HG03135 (cell line): ENCODE data around the gene SLC38A8.

Experiments
- ATAC-seq: cut with Tn5 transposase; IDR thresholded peaks from one replicate; pipeline ENCODE4 v1.9.1; 2021; ENCODE audit warnings: mild to moderate bottlenecking, moderate library complexity; ENCODE audit not compliant: unreplicated experiment

SLC38A8 gene

DNA sequence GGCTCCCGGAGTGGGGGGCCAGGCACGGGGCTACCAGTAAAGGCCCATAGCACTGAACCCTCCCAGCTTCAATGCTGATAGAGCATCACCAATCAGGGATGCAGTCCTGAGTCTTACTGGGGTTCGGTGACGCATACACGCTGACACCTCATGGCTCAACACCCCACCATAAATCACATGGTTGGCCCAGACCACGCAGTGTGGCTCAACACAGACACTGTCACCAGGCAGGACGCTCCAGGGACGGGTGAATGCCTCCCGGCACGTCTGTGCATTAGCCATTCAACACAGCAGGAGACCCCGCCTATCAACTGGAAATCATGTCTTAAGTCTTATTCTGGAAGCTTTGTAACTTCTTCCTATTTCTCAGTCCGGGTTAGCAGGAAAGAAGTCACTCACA, 39.6 kb downstream of the SLC38A8 start:
- ATAC-seq: no peak

- no peak for ATAC-seq
Observed at GRCh38 chr16:84001726-84002125, 40.9 kb downstream of the SLC38A8 start.

GRCh38 chr16:84000989-84001642, 41.5 kb downstream of the SLC38A8 start:
- no peak for ATAC-seq

DNA sequence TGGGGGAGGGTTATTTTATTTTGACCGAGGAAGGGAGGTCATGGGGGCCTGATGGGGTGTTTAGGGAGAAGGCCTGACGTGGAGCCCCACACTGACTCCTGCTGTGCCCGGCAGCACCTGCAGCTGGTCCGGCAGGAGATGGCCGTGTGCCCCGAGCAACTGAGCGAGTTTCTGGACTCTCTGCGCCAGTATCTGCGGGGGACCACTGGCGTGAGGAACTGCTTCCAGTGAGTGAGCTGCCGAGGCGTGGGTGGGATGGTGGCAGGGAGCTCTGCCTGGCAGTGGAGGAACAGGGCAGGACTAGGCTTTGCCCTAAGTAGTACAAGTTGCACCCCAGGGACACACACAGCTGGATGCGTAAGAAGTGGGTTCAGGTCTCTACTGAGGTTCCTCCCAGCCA, 44.5 kb downstream of the SLC38A8 start:
- no peak for ATAC-seq

- no peak for ATAC-seq
Observed at GRCh38 chr16:83996481-83997252, 45.9 kb downstream of the SLC38A8 start.

DNA sequence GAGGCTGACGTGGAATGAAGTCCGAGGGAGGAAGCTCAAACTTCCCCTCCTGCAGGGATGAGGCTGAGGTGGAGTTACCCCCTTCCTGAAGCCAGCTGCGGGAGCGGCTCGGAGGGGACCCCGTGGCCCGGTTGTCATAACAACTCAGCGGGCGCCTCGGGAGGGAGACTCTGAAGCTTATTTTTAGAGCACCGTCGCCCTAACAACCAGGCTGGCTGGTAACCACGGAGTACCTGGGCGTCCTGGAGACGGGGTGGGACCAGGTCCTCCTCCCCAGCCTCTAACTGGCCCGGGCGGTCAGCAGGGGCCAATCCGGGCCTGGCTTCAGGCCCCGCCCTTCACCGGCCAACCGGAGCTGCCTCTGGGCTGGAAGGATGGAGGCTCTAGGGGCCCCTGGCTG, 46.8 kb downstream of the SLC38A8 start:
- no peak for ATAC-seq

DNA sequence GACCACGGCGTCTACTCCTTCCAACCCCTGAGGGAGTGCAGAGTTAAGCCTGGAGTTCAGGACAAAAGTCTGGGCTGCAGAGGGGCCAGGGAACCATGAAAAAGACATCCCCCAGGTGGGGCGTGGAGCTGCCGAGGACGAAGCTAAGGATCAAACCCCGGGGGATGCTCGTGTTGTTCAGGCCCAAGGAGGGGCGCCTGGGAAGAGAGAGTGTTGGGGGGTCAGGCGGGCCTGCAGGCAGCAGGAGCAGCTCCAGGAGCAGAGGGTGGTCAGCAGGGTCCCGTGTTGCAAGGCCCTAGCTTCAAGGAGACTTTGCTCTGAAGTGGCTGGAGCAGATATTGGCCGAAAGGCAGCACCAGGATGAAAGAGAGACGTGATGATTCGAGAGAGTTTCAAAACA, 47.9 kb downstream of the SLC38A8 start:
- ATAC-seq: no peak

GRCh38 chr16:83994087-83994486, 48.5 kb downstream of the SLC38A8 start:
- ATAC-seq: no peak

DNA sequence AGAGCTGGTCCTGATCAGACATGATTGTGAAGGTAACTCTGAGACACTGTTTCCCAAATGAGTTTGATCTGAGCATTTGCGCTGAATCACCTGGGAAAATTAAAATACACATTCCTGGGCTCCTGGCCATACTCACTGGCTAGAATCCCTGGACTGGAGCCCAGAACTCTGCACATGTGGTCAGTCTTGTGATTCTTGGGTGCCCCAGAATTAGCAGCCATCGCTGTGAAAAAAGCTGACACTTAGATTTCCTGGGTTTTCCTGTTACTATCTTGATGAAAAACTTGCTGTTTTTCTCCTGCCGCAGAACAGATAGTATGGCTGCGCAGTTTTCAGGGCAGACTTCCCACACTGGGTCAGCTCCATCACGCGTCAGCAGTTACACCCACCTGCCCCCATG, 50.0 kb downstream of the SLC38A8 start:
- no peak for ATAC-seq

- ATAC-seq: no peak
Observed at GRCh38 chr16:83990492-83990891, 52.1 kb downstream of the SLC38A8 start.

- ATAC-seq: no peak
Observed at GRCh38 chr16:83989300-83989699, 53.3 kb downstream of the SLC38A8 start.

DNA sequence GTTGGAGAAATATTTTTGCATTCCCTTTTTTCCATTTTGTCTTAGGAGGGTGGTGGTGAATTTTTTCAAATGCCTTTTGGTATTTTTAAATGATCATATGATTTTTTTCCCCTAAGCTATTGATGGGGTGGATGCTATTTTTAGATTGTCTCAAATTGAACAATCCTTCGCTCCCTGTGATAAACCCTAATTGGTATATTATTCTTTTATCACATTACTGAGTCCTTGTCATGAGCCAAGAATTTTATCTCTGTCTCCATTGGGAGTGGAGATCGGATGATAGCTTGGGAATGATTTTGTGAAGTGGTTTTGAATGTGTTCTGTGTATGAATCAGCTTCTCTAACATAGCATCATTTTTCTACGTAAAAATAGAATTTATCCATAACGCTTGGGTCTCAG, 59.1 kb downstream of the SLC38A8 start:
- ATAC-seq: no peak

DNA sequence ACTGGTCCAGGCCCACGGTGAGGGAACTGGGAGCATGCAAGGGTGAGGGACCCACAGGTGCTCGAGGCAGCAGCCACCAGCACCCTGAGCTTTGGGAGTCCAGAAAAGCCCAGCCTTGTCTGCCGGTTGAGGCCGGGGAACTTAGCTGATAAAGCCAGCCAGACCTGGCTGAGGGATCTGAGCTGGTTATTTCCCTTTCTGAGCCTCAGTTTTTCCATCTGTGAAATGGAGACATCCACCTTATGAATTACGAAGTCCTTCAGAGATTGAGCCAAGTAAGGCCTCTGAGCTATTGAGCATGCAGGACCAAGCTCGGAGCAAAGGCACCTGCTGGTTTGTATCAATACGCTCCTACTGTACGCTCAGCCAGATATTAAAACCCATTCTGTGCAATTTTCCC, 60.8 kb downstream of the SLC38A8 start:
- no peak for ATAC-seq

DNA sequence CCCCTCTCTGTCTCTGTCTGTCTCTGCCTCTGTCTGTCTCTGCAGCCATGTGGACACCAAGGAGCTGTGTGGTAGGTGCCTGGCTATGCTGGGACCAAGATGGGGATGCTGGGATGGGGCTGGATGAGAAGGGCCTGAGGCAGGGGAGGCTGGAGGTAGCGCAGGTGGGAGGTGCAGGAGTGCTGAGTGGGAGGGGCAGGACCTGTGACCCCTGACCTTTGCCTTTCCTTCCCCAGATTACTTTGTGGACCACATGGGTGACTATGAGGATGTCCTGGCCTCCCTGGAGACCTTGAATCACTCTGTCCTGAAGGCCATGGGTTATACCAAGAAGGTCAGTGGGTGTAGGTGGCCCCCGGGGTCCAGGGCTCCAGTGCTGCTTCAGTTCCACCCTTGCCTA, 61.8 kb downstream of the SLC38A8 start:
- ATAC-seq: no peak

DNA sequence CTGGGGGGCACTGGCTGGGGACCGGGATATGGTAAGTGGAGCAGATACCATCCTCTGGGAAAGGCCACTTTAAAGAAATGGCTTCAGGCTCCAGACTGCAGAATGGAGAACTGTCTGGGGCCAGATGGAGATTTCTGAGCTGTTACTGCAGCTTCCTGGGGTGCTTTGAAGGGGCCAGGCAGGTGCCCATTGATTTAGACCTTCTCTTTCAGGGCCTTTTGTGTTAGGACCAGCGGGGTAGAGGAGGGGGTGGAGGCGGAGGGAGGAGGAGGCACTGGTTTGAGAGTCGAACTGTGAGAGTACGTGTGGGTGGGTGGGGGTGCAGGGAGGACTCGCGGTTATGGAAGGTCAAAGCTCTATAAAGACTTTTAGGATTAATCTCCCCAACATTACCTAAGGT, 63.2 kb downstream of the SLC38A8 start:
- no peak for ATAC-seq

DNA sequence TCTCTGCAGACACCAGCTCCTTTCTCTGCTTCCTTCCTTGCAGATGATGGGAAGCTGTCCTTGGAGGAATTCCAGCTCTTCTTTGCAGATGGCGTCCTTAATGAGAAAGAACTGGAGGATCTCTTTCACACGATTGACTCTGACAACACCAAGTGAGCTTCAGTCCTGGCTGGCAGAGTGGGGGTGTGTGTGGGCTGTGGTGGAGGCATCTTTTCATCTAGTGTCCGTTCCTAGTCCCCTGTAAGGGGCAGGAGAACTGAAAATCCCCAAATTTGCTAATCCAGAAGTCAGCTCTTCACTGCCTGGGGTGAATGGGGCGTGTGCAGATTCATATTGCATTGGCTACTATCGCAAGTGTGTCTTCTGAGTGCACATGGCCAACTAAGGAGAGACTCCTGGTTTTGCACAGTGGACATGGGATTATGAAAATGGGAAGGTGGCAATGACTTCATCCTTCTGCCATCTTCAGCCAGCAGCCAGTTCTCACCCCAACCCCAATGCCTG, 64.1 kb downstream of the SLC38A8 start:
- no peak for ATAC-seq

- ATAC-seq: no peak
Observed at GRCh38 chr16:83977056-83977815, 65.4 kb downstream of the SLC38A8 start.

DNA sequence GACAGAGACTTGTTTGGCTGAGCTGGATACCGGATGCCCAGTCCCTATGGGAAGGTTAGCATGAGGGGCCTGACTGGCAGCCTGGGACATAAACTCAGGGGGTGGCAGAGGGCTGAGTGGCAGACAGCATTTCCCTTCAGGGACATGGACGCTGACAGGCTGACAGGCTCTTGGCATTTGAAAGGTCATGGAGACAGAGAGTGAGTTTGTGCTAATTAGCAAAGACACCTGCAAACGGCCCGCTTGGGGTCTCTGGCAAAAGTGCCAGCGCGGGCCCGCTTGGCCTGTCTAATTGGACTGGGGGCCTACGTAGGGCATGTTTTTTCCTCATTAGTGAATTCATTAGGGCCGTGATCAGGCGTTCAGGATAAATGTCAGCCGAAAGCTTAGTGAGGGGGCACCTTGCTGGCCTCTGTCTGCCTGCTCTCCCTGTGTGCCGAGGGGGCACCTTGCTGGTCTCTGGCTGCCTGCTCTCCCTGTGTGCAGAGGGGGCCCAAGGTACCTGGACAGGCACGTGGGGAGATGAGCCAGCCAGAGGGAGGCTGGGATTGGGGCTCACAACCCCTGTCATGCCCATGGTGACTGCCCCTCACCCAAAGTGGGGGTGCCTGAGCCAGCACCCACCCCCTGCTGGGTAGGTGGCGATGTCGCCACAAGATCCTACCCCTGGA, 66.9 kb downstream of the SLC38A8 start:
- no peak for ATAC-seq

- ATAC-seq: no peak
Observed at GRCh38 chr16:83974475-83974874, 68.1 kb downstream of the SLC38A8 start.

GRCh38 chr16:83973581-83974385, 68.8 kb downstream of the SLC38A8 start:
- ATAC-seq: no peak
